ENCODE data around the gene HOXA9.

Gene HOXA9

DNA sequence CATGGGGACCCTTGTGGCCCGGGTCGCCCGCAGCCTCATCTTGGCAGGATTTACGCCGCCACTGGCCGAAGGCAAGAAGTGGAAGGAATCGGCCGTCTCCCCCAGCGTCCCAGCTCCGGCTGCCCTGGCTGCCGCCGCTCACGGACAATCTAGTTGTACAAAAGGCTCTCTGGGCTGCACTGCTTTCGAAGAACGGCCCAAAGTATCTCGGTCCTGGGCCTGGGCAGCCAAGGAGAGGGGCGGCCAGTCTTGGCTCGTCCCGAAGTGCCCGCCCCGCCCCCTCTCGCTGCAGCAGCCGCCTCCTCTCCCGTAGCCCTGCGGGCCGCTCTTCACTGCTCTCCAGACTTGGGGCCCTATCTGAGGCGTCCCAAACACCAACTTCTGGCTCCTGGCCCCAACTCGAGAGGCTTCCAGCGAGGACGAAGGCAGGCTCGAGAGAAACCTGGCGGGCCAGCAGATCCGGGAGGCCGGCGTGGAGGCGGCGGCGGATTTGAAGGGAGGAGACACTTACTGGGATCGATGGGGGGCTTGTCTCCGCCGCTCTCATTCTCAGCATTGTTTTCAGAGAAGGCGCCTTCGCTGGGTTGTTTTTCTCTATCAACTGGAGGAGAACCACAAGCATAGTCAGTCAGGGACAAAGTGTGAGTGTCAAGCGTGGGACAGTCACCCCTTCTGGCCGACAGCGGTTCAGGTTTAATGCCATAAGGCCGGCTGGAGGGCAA is 809 bp downstream of the HOXA9 start:
- TF ChIP-seq POLR2A (IDR thresholded peaks at IDR 0.05; ENCODE audit: low read length) (no peak), GATA1 (IDR thresholded peaks at IDR 0.05; ENCODE audit: low read depth, low read length) (no peak)
- DNase-seq: peak in 1 of 2 experiments; percentile 29

DNA sequence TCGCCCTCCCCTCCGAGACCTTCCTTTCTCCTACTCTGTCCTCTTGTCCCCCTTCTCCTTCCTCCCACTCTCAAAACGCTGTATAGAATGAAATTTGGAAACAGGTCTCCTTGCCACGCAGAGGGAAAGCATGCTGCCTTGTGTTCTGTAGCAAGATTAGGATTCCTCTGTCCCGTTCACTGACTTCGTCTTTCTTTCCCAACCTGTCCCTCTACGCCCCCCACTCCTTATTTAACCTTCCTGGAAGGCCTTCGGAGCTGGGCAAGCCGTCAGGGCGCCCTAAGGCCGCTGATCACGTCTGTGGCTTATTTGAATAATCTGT is 1.3 kb downstream of the HOXA9 start:
- TF ChIP-seq GATA1 (IDR thresholded peaks at IDR 0.05; ENCODE audit: low read depth, low read length): no peak
- TF ChIP-seq POLR2A (IDR thresholded peaks at IDR 0.05; ENCODE audit: low read length): no peak
- no peak for DNase-seq

DNA sequence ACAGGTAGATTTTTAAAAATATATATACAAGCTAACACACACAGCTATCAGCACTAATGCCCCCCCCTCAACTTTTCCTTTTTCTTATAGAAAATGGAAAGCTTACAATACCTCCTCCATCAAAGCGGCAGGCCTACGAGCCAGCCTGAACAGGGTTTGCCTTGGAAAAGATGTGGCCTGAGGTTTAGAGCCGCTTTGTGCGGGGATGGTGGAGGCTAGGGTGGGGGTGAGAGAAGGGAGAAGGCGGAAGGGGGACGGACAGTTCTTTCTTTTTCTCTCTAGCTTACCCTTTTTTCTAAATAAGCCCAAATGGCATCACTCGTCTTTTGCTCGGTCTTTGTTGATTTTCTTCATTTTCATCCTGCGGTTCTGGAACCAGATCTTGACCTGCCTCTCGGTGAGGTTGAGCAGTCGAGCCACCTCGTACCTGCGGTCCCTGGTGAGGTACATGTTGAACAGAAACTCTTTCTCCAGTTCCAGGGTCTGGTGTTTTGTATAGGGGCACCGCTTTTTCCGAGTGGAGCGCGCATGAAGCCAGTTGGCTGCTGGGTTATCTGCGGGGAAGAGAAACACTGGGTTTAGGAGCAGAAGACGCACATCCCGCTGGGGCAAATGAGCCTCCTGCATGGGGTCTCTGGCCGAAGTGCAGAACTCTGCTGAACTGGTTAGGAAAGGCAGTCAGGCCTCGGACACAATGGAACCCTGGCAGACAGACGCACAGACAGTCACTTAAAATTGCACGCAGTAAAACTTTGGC is 1.9 kb downstream of the HOXA9 start:
- no peak for TF ChIP-seq GATA1 (IDR thresholded peaks at IDR 0.05; ENCODE audit: low read depth, low read length)
- DNase-seq: no peak

DNA sequence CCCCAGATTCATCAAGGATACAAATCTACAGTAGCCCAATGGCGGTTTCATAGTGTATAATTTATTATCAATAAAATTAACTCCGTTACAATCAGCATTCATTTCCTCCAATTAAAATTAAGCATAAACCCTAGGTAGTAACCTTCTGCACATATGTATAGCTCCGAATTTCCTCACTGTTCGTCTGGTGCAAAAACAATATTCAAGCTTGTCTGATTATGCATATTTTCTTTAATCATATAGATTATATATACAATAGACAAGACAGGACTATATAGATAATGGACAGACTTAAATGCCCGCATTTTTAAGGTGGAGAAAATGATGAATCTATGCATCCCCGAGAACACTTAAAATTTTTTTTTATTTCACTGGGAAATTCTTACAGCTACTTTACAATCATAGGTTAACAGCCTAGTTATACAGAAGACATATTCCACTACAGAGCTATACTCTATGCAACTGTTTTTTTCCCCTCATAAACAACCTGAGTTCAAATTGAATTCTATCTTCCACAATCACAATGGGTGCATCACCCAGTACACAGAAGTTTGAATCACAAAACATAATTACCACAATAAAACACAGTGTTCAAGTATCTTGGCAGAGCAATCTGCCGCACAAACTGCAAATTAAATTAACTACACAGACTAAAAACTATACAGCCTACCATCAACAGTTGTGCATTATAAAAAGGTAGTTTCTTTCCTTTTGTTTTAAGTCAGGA is 2.6 kb downstream of the HOXA9 start:
- no peak for DNase-seq
- no peak for TF ChIP-seq POLR2A (IDR thresholded peaks at IDR 0.05; ENCODE audit: low read length)
- TF ChIP-seq GATA1 (IDR thresholded peaks at IDR 0.05; ENCODE audit: low read depth, low read length): no peak

DNA sequence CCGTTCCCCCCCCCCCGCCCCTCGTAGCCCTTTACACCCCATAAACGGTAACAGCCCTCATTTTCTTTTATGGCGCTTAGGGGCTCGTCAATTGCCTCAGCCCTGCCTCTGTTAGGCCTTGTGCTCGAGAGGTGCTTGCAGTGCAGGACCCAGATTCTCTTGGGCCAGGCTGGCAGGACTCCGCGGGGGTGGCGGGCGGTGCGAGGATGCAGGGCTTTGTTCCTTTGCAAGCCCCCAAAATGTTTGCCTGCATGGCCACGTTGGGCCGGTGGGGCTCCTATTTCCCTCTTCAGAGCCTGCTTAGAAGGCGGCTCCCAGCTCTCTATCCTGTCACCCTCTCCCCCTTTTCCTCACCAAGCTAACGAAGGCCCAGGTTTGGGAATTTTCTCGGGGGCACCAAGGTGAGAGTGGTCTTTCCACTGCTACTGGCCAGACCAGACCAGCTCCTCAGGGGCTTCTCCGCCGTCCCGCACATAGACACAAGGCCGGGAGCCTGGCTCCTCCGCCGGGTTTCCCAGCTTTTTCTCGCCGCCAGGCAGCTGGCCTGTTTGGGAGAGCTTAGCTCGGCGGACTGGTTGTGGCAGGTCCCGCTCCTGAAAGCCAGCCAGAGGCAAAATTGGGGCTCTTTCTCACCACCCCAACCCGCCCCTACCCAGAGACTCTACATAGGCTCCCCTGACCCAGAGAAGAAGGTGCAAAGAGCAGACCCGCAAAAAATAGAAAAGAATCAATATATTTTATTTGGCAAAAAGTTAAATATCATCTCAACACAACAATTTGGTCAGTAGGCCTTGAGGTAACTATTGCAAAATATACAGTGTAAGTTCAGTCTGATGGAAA is 3.4 kb downstream of the HOXA9 start:
- TF ChIP-seq POLR2A (IDR thresholded peaks at IDR 0.05; ENCODE audit: low read length): no peak
- TF ChIP-seq GATA1 (IDR thresholded peaks at IDR 0.05; ENCODE audit: low read depth, low read length): no peak
- no peak for DNase-seq

DNA sequence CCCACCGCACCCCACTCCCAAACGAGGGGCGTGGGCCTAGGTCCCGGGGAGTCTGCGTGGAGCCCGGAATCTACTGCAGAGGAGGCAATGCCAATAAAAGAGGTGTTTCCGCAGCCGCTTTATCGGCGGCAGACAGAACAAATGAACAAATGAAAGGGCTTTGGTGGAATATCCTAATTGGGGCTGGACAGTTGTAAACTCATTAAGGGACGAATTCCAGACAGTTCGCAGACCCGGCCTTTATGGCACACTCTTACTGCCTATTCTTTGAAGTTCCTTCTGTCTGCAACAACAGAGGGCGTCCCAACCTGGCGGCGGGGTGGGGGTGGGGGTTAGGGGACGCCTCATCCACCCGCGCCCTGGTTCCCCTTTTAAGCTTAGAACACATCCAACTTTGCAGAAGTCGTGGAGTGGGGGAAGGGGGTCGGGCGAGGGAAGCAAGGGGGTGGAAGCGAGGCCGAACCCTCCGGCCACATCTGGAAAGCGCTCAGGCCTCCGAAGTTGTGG is 4.1 kb downstream of the HOXA9 start:
- no peak for DNase-seq
- TF ChIP-seq POLR2A (IDR thresholded peaks at IDR 0.05; ENCODE audit: low read length) (no peak), GATA1 (IDR thresholded peaks at IDR 0.05; ENCODE audit: low read depth, low read length) (no peak)

DNA sequence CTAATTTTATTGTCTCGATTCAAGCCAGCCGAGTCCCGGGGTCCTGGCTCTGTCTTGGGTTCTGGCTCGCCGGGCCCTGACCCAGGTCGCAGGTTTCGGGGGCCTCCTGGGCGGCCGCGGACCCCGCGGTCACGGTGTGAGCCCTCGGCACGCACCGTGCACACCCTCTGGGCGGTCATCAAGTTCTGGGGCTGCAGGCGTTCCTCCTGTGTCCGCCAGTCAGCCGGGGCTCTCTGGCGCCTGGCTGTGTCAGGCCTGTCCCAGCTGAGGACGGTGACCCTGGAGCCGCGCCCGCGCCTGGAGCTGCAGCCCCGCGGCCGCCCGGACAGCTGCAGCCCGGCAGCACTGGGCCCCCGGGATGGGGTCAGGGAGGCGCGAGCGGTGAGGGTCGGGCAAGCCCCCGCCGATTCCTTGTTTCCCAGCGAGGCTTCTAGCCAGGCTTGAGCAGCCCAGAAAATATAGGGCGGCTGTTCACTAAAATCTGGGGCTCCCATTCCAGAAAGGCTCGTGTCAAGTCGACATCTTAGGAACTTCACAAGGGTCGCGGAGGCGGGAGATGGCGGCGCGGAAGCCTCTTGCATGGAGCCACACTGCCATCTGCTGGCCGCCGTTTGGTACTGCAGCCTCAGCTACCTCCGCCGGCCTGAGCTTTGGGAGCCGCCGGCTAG is 4.7 kb downstream of the HOXA9 start:
- peak; percentile 80 to 88 for DNase-seq
- no peak for TF ChIP-seq GATA1 (IDR thresholded peaks at IDR 0.05; ENCODE audit: low read depth, low read length)
- TF ChIP-seq POLR2A (IDR thresholded peaks at IDR 0.05; ENCODE audit: low read length): no peak

DNA sequence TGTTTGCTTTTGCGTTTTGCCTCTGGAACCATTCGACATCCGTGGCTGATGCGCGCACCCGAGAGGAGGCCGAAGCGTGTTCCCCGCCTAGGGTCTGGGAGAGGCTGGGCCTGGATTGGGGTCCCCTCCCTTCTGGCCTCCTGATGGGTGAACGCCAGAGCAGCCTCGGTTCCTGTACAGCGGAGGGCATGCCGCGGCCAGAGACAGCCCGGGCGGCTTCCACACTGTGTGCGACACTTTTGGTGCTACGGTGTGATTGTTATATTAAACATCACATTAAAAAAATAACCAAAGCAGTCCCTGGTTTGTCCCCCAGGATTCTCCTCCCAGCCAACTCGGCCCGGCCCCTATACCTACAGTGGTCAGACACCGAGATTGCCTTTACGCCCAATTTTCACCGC is 5.2 kb downstream of the HOXA9 start:
- no peak for TF ChIP-seq GATA1 (IDR thresholded peaks at IDR 0.05; ENCODE audit: low read depth, low read length)
- no peak for TF ChIP-seq POLR2A (IDR thresholded peaks at IDR 0.05; ENCODE audit: low read length)
- no peak for DNase-seq

DNA sequence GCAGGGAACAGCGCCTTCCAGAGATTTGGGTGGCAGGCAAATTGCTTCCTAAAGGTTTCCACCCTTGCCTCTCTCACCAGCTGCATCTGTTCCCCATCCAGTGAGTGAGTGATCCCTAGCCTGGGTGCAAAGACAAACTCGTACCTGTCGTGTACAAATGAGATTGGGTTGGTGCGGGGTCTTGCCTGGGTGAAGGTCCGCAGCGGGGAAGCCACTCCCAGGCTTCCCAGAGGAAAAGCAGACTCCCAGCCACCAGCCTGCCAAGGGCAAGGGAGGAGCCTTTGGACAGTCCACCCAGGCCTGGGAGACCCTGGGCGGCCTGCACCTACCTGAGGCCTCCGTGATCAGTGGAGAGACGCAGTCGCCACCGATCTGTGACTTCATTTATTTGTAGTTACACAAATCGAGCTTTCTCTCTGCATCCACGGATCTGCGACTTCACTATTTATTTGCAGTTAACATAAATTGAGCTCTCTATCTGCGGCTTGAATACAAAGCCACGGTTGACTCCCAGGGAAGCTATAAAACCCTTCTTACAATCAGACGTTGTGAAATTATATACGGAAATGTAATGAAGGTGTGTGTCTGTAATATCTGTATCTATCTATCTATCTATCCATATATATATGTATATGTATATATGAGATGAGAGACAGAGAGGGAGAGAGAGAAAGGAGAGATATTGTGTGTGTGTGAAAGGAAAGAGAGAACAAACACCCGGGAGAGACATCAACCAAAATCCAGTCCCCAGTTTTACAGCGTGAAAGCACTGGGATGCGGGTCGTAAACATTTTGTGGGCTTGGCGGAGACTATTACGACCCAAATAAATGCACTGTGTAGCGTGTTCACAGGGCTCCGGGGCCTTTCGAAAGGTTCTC is 5.8 kb downstream of the HOXA9 start:
- no peak for TF ChIP-seq GATA1 (IDR thresholded peaks at IDR 0.05; ENCODE audit: low read depth, low read length)
- DNase-seq: no peak

DNA sequence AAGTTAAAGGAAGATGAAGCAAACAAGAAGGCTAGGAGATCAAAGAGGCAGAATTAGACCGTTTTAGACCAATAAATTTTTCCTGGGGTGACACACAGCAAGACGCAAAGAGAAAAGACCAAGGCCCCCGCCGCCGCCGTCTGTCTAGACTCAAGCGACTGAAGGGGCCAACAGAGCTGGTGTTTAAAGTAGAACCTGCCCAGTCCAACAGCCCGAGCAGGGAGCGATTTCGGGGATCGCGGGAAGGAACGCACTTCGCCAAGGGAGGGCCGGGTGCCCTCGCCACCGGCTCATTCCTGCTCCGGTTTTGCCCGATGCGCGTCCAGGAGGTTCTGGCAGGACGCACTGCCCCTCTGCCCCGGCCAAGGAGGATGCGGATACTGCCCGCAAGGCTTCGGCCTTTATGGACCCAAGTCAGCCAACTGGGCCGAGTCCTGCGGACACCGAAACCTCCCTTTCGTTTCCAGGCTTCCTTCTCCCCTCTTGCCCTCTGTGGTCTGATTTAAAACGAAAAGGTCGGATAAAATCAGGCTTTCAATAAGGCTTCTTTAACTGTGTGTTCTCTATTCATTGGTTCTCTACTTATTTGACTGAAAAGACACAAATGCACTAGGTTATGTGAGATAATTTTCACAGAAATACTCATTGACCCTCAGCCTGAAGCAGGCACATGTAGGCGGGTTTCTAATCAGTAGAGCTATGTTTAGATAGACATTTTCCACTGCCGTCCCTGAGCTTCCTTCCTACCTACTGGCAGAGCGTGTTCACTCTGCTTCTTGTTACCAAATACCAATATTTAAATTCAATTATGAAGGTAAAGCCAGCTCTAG is 6.7 kb downstream of the HOXA9 start:
- TF ChIP-seq POLR2A (IDR thresholded peaks at IDR 0.05; ENCODE audit: low read length) (no peak), GATA1 (IDR thresholded peaks at IDR 0.05; ENCODE audit: low read depth, low read length) (no peak)
- no peak for DNase-seq

DNA sequence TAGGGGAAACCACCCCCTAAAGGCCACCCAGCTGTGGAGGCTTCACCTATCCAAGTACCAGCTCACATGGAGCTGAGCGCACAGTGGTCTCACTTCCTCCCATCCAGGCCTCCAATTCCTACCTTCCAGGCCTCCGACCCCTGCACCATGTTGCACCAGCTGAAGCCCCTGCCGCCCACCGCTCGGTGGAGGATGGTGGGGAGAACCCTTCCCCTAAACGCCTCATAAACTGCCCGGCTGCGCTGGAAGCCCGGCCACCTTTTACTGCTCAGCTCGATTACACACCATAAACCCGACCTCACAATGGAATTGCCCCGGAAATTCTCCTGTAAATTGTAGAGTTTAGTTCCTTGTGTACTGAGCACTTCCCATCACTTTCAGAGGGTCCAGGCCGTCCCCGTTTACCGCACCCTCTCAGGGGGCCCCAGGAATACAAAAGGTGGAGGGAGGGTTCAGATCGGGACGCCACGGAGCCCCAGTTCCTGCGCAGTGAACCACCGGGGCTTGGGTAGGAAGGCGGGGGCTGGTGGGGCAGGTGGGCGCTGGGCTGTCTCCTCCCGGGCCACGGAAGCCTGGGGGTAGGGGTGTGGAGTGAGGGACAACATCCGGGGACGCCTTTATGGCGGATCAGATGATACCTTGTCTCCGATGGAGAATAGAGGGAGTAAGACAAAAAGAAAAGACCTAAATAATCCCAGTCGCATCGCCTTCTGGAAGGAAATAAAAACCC is 7.5 kb downstream of the HOXA9 start:
- no peak for TF ChIP-seq POLR2A (IDR thresholded peaks at IDR 0.05; ENCODE audit: low read length)
- TF ChIP-seq GATA1 (IDR thresholded peaks at IDR 0.05; ENCODE audit: low read depth, low read length): no peak
- DNase-seq: no peak
